ENCODE results near the gene SLAIN2. TPM values are rescaled to one million over a fixed set of nuclear protein-coding genes. Genes with fewer than 3 reads are reported as not detected.

The SLAIN2 gene
- total RNA-seq, 6 donors from 2014 or later, result 20.6 to 90.9 (median 68.8) TPM

DNA sequence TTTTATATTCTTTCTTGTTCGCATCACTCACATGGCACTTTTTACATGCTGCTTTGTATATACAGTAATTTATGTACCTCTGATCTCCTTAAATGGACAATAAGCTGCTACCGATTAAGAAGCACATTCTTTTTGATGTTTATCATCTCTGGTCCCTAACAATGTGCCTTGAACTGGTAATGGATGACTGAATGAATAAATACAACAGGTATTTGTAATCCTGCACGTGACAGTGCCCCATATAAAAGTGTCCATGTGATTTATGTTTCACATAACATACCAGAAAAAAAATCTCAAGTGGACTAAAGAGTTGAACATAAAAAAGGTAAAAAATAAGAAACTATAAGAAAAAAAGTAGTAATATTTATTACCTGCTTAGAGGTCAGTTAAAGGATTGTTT, 7.7 kb upstream of the SLAIN2 start:
- TF ChIP-seq, protein P1, sequence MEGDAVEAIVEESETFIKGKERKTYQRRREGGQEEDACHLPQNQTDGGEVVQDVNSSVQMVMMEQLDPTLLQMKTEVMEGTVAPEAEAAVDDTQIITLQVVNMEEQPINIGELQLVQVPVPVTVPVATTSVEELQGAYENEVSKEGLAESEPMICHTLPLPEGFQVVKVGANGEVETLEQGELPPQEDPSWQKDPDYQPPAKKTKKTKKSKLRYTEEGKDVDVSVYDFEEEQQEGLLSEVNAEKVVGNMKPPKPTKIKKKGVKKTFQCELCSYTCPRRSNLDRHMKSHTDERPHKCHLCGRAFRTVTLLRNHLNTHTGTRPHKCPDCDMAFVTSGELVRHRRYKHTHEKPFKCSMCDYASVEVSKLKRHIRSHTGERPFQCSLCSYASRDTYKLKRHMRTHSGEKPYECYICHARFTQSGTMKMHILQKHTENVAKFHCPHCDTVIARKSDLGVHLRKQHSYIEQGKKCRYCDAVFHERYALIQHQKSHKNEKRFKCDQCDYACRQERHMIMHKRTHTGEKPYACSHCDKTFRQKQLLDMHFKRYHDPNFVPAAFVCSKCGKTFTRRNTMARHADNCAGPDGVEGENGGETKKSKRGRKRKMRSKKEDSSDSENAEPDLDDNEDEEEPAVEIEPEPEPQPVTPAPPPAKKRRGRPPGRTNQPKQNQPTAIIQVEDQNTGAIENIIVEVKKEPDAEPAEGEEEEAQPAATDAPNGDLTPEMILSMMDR (IDR thresholded peaks at IDR 0.05), result no peak
- TF ChIP-seq POLR2A (IDR thresholded peaks at IDR 0.05), result no peak
- no peak for TF ChIP-seq EP300 (IDR thresholded peaks at IDR 0.05)
- TF ChIP-seq POLR2AphosphoS5 (IDR thresholded peaks at IDR 0.05), result no peak
- WGBS, 2 donors, result 71 to 73% methylated on average over 3 of the region's 3 CpGs
- no peak for ATAC-seq (ENCODE audit: low FRiP score in 2 of 2)
- Histone ChIP-seq H3K4me1 (no peaks in the 10 kb centered on the region), H3K9me3 (no peaks in the 10 kb centered on the region), H3K27me3 (no peaks in the 10 kb centered on the region), H3K36me3 (no peaks in the 10 kb centered on the region), H3K4me3 (no peak overlapping the region), H3K27ac (no peak overlapping the region)
- no peak for DNase-seq

DNA sequence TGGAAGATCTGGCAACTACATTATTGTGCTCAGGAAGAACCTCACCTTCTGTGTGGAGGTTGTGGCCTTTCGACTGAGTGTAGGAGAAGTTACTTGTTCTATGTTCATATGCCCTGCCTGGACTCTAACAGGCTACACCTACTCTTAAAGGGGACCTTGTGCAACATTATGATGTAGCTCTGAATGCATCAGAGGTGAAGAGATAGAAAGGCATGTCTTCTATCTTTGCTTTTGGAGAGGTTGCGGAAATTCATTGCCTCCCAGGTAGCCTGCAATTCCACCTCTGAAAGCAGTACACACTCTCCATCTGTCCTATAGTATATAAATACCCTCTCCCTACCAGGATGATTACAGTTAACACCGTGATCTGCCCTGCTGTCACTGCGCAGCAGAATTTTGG, 7.1 kb upstream of the SLAIN2 start:
- H3K27me3 ChIP-seq, result no peaks in the 10 kb centered on the region
- H3K27ac ChIP-seq, result no peak overlapping the region
- no peaks in the 10 kb centered on the region for H3K36me3 ChIP-seq
- no peak for DNase-seq
- no peak overlapping the region for H3K4me3 ChIP-seq
- TF ChIP-seq EP300 (IDR thresholded peaks at IDR 0.05) (no peak), POLR2AphosphoS5 (IDR thresholded peaks at IDR 0.05) (no peak), POLR2A (IDR thresholded peaks at IDR 0.05) (no peak)
- TF ChIP-seq, protein P1 (IDR thresholded peaks at IDR 0.05), result no peak
- H3K9me3 ChIP-seq, result no peaks in the 10 kb centered on the region
- no peaks in the 10 kb centered on the region for H3K4me1 ChIP-seq
- WGBS, 2 donors, result 93 to 98% methylated on average over 4 of the region's 4 CpGs
- ATAC-seq (ENCODE audit: low FRiP score in 2 of 2), result no peak

DNA sequence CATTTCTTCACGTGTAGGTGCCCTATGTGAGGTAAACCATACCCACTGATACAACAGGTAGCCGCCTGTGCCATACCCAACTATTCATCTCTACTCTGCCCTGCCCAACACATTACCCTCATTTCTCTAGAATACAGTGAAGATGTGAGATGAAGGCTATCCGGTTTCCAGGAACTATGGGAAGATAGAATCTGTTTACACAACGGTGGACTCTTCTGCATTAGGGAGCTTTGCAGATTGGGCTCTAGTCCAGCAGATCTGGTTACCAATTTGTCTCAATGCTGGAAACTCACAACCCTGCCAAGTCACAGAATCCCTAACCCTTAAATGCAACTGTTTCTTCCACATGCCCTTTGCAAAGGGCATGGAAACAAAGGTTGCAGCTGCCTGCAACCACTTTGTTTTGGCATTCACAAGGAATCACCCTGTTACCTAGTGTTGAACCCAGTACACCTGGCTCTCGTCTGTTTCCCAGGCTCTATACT, 6.4 kb upstream of the SLAIN2 start:
- TF ChIP-seq, protein P1 (IDR thresholded peaks at IDR 0.05), result no peak
- TF ChIP-seq EP300 (IDR thresholded peaks at IDR 0.05) (no peak), POLR2A (IDR thresholded peaks at IDR 0.05) (no peak), POLR2AphosphoS5 (IDR thresholded peaks at IDR 0.05) (no peak)
- Histone ChIP-seq H3K4me1 (peaks cover 0 to 7% (median 0%) of the 10 kb centered on the region in 4 donors), H3K27me3 (no peaks in the 10 kb centered on the region), H3K36me3 (no peaks in the 10 kb centered on the region), H3K27ac (no peak overlapping the region), H3K4me3 (no peak overlapping the region), H3K9me3 (no peaks in the 10 kb centered on the region)
- ATAC-seq (ENCODE audit: low FRiP score in 2 of 2), result no peak
- no peak for DNase-seq
- WGBS, 2 donors, result 72 to 75% methylated on average over 5 of the region's 5 CpGs

DNA sequence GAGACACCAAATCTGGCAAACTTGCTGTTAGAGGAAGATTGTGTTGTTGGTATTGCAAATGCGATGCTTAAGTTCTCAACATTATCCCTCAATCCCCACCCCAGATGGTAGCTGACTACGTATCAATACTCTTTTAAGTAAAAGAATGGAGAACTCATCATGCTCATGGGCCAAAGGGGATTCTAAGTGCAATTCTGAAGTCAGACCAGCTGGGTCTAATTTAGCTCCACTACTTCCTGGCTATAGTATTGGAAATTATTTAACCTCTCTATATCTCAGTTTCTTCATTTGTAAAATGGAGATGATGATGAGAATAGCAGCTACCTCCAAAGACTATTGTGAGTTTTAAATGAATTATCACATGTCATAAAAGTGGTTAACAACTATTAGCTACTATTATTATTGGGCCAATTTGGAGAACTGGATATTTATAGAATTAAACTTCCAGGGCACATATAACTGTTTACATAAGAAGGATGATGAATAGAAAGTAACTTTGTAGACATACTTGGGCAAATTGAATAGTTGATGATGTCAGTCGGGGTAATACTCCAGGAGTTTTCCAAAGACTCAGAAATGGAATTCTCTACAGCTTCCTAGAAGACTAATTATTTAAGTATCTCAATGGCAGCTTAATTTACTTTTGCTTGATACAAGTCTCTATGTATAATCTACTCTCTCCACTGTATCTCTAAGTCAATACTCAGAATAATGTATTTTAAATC, 5.0 kb upstream of the SLAIN2 start:
- 95 to 96% methylated on average over 3 of the region's 3 CpGs for WGBS, 2 donors
- ATAC-seq (ENCODE audit: low FRiP score in 2 of 2) (no peak), DNase-seq (no peak)
- no peak for TF ChIP-seq POLR2AphosphoS5 (IDR thresholded peaks at IDR 0.05)
- TF ChIP-seq EP300 (IDR thresholded peaks at IDR 0.05), result no peak
- TF ChIP-seq, protein P1 (IDR thresholded peaks at IDR 0.05), result no peak
- no peak for TF ChIP-seq POLR2A (IDR thresholded peaks at IDR 0.05)
- H3K4me3 ChIP-seq, result no peak overlapping the region
- H3K27me3 ChIP-seq, result no peaks in the 10 kb centered on the region
- H3K9me3 ChIP-seq, result no peaks in the 10 kb centered on the region
- peaks cover 0 to 14% (median 4%) of the 10 kb centered on the region in 4 donors for H3K4me1 ChIP-seq
- H3K36me3 ChIP-seq, result no peaks in the 10 kb centered on the region
- H3K27ac ChIP-seq, result no peak overlapping the region

DNA sequence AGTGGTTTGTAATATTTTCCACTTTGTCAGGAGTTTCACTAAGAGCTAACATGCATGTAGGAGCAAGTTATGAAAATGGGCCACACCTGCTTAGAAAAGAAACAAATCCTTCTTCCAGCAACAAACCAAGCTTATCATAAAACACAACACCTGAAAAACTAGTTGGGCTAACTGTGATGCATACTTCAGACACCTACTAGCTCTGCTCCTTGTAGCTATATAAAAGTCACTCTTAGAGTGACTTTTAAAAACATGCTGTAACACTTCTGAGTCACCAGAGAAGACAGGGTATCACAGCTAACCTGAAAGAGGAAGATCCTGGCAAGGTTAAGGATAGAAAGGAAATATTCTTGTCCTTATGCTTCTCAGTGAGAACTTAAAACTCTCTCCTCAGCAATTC, 3.6 kb upstream of the SLAIN2 start:
- ATAC-seq (ENCODE audit: low FRiP score in 2 of 2) (no peak), DNase-seq (no peak)
- H3K27me3 ChIP-seq, result no peaks in the 10 kb centered on the region
- TF ChIP-seq POLR2A (IDR thresholded peaks at IDR 0.05), result no peak
- TF ChIP-seq, protein P1 (IDR thresholded peaks at IDR 0.05), result no peak
- no peak for TF ChIP-seq POLR2AphosphoS5 (IDR thresholded peaks at IDR 0.05)
- TF ChIP-seq EP300 (IDR thresholded peaks at IDR 0.05), result no peak
- H3K36me3 ChIP-seq, result no peaks in the 10 kb centered on the region
- no peak overlapping the region for H3K27ac ChIP-seq
- H3K4me1 ChIP-seq, result peaks cover 4 to 20% (median 5%) of the 10 kb centered on the region in 4 donors
- no peak overlapping the region for H3K4me3 ChIP-seq
- H3K9me3 ChIP-seq, result no peaks in the 10 kb centered on the region

All from upper lobe of left lung (tissue), 6 donors.